ENCODE data around the gene TAOK3. TPM values are rescaled to one million over a fixed set of nuclear protein-coding genes. Genes with fewer than 3 reads are reported as not detected.

TAOK3 gene
- polyA plus RNA-seq, 3 donors: 19.7 to 58.3 (median 44.8) TPM

- H3K27ac Mint-ChIP-seq: peak overlapping the region in 3 of 7 donors; percentile 34 to 84 (median 79)
- no peak overlapping the region for H3K27ac ChIP-seq (ENCODE audit: low read depth in 1 of 2, low read length in 2 of 2)
- H3K4me1 ChIP-seq (ENCODE audit: control insufficient read depth in 1 of 2, insufficient read depth in 2 of 2, low read length in 2 of 2): no peaks in the 10 kb centered on the region
- H3K4me3 Mint-ChIP-seq: no peak overlapping the region
- H3K4me2 ChIP-seq (replicated peaks; ENCODE audit: extremely low read depth, low read length, poor library complexity, severe bottlenecking): no peak overlapping the region
- intact Hi-C loops (cut with micrococcal nuclease): no loop called here
- no peaks in the 10 kb centered on the region for H3K9me3 ChIP-seq (replicated peaks in 1 of 2; ENCODE audit: control insufficient read depth in 1 of 2, insufficient read depth in 1 of 2, low read length in 2 of 2)
- H3K79me2 ChIP-seq (ENCODE audit: insufficient read depth, low read length): no peaks in the 10 kb centered on the region
- no peak overlapping the region for H2AFZ ChIP-seq (ENCODE audit: insufficient read depth, low read depth, low read length, poor library complexity, severe bottlenecking)
- H3K4me3 ChIP-seq (replicated peaks in 1 of 3; ENCODE audit: low read depth in 2 of 3, low read length in 3 of 3): no peak overlapping the region
- WGBS (ENCODE audit: insufficient coverage): 83% methylated on average over 3 of the region's 7 CpGs
- no peak for DNase-seq
- H3K27me3 ChIP-seq (ENCODE audit: control insufficient read depth in 2 of 2, insufficient read depth in 2 of 2, low read length in 2 of 2): no peaks in the 10 kb centered on the region
- H3K4me1 Mint-ChIP-seq: no peaks in the 10 kb centered on the region
- no peak overlapping the region for H3K9ac ChIP-seq (ENCODE audit: insufficient read depth, low read length, poor library complexity, severe bottlenecking)
- H4K20me1 ChIP-seq (ENCODE audit: insufficient read depth, low read length): peaks cover 3% of the 10 kb centered on the region
- peaks cover 0 to 1% (median 0%) of the 10 kb centered on the region in 3 donors for H3K27me3 Mint-ChIP-seq (ENCODE audit: low read depth in 3 of 3)
- H3K36me3 ChIP-seq (replicated peaks in 1 of 2; ENCODE audit: control insufficient read depth in 1 of 2, insufficient read depth in 2 of 2, low read length in 2 of 2): peaks cover 20 to 70% of the 10 kb centered on the region in 2 donors
- H3K9me3 Mint-ChIP-seq: no peaks in the 10 kb centered on the region
- peaks cover 42 to 76% of the 10 kb centered on the region in 2 donors for H3K36me3 Mint-ChIP-seq
- no peak for TF ChIP-seq CTCF (IDR thresholded peaks at IDR 0.05)
These were observed 152.9 kb downstream of the TAOK3 start for GRCh38 chr12:118219772-118220171.

GRCh38 chr12:118219106-118219505 is 153.6 kb downstream of the TAOK3 start:
- no peak overlapping the region for H3K4me3 Mint-ChIP-seq
- Histone ChIP-seq H3K79me2 (ENCODE audit: insufficient read depth, low read length) (no peaks in the 10 kb centered on the region), H3K36me3 (replicated peaks in 1 of 2; ENCODE audit: control insufficient read depth in 1 of 2, insufficient read depth in 2 of 2, low read length in 2 of 2) (peaks cover 16 to 68% of the 10 kb centered on the region in 2 donors), H3K9ac (ENCODE audit: insufficient read depth, low read length, poor library complexity, severe bottlenecking) (no peak overlapping the region), H3K27ac (ENCODE audit: low read depth in 1 of 2, low read length in 2 of 2) (no peak overlapping the region), H3K4me2 (replicated peaks; ENCODE audit: extremely low read depth, low read length, poor library complexity, severe bottlenecking) (no peak overlapping the region), H2AFZ (ENCODE audit: insufficient read depth, low read depth, low read length, poor library complexity, severe bottlenecking) (no peak overlapping the region), H3K27me3 (ENCODE audit: control insufficient read depth in 2 of 2, insufficient read depth in 2 of 2, low read length in 2 of 2) (no peaks in the 10 kb centered on the region), H4K20me1 (ENCODE audit: insufficient read depth, low read length) (peaks cover 3% of the 10 kb centered on the region), H3K9me3 (replicated peaks in 1 of 2; ENCODE audit: control insufficient read depth in 1 of 2, insufficient read depth in 1 of 2, low read length in 2 of 2) (no peaks in the 10 kb centered on the region), H3K4me1 (ENCODE audit: control insufficient read depth in 1 of 2, insufficient read depth in 2 of 2, low read length in 2 of 2) (no peaks in the 10 kb centered on the region), H3K4me3 (replicated peaks in 1 of 3; ENCODE audit: low read depth in 2 of 3, low read length in 3 of 3) (no peak overlapping the region)
- intact Hi-C loops (cut with micrococcal nuclease): no loop called here
- peaks cover 0 to 1% (median 0%) of the 10 kb centered on the region in 3 donors for H3K27me3 Mint-ChIP-seq (ENCODE audit: low read depth in 3 of 3)
- no peaks in the 10 kb centered on the region for H3K4me1 Mint-ChIP-seq
- H3K27ac Mint-ChIP-seq: peak overlapping the region in 1 of 7 donors; percentile 78
- no peak for DNase-seq
- peaks cover 39 to 76% of the 10 kb centered on the region in 2 donors for H3K36me3 Mint-ChIP-seq
- no CpG with 5 or more reads among the region's 5 CpGs for WGBS (ENCODE audit: insufficient coverage)
- TF ChIP-seq CTCF (IDR thresholded peaks at IDR 0.05): no peak
- no peaks in the 10 kb centered on the region for H3K9me3 Mint-ChIP-seq

Measured in CD14-positive monocyte (primary cell).